ENCODE measurements around the gene MIEN1. TPM values are rescaled to one million over a fixed set of nuclear protein-coding genes. Genes with fewer than 3 reads are reported as not detected.

MIEN1 gene
- total and polyA plus RNA-seq, 2 of the 13 experiments (the other 11 are each of a cell fraction or from before 2014, with no cell fraction given) = 40.6 to 56.6 TPM

DNA sequence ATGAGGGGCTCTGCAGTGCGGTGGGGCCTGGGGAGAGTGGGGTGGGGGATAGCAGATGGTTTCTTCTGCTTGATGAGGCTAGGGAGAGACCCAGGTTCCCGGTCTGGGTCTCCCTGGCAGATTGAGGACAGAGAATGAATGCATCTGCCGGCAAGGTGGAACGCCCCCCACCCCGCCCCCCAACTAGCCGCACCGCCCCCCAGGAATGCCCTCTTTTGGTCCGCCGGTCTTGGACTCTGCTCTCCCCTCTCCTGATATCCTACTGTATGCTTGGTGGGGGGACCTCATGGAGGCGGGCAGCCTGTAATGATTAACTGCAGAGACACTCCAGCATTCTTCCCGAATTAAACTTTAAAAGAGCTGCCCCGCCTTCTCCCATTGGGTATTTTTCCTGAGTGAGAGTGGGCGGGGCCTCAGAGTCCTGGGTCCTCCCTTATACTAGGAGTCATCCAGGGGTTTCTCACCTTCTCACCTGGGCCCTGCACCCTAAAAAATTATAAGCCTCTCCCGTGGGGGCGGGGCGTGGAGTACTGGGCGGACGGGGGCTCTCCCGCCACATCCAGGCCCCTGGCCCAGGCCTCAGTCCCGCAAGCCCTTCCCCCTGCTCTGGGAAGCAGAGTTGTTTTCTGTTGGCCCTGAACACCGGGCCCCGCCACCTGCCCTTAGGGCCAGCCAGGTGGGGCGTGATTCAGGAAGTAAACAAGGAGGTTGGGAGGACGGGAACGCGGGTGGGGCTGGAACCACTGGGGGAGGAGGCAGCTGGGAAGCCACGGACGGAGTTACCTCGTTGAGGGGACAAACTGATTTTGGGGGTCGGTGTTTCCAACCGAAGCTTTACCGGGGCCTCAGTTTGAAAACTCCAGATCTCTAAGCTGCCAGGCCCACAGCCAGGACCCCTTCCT is 8.9 kb upstream of the MIEN1 start (continued):
- TF ChIP-seq ZNF350 (CRISPR knock-in tag; IDR thresholded peaks at IDR 0.05; ENCODE audit: borderline replicate concordance, low read depth) (peak; percentile 84; the same call in 1 of the 2 replicates), RORA (CRISPR knock-in tag; IDR thresholded peaks at IDR 0.05) (no peak), ZNF629 (CRISPR knock-in tag; conservative IDR thresholded peaks at IDR 0.05) (no peak), MATR3 (CRISPR knock-in tag; IDR thresholded peaks at IDR 0.05) (no peak), ZEB1 (IDR thresholded peaks at IDR 0.05; ENCODE audit: insufficient replicate concordance, low read depth) (peak; percentile 100), PHF21A (CRISPR knock-in tag; IDR thresholded peaks at IDR 0.05) (peak; percentile 96), ZNF180 (CRISPR knock-in tag; IDR thresholded peaks at IDR 0.05; ENCODE audit: borderline replicate concordance, low read depth) (no peak), ZNF484 (CRISPR knock-in tag; IDR thresholded peaks at IDR 0.05; ENCODE audit: borderline replicate concordance, low read depth) (0 out of 2 replicates have a peak, but pooled peaks have one; percentile 70), ATF7-NPFF (CRISPR knock-in tag; IDR thresholded peaks at IDR 0.05; ENCODE audit: low read depth) (0 out of 2 replicates have a peak, but pooled peaks have one; percentile 48), PRPF4 (IDR thresholded peaks at IDR 0.05; ENCODE audit: low read depth, low read length, poor library complexity, severe bottlenecking) (no peak), ZNF549 (CRISPR knock-in tag; IDR thresholded peaks at IDR 0.05) (no peak), ZNF296 (CRISPR knock-in tag; conservative IDR thresholded peaks at IDR 0.05) (no peak), ZKSCAN1 (IDR thresholded peaks at IDR 0.05; ENCODE audit: low read length) (no peak), ZNF530 (CRISPR knock-in tag; IDR thresholded peaks at IDR 0.05; ENCODE audit: low read depth) (no peak), PCBP1 (IDR thresholded peaks at IDR 0.05; ENCODE audit: borderline replicate concordance, low read depth, low read length) (peak; percentile 90; the same call in 1 of the 2 replicates), ZNF234 (CRISPR knock-in tag; conservative IDR thresholded peaks at IDR 0.05) (no peak)
- TF ChIP-seq, protein P1, sequence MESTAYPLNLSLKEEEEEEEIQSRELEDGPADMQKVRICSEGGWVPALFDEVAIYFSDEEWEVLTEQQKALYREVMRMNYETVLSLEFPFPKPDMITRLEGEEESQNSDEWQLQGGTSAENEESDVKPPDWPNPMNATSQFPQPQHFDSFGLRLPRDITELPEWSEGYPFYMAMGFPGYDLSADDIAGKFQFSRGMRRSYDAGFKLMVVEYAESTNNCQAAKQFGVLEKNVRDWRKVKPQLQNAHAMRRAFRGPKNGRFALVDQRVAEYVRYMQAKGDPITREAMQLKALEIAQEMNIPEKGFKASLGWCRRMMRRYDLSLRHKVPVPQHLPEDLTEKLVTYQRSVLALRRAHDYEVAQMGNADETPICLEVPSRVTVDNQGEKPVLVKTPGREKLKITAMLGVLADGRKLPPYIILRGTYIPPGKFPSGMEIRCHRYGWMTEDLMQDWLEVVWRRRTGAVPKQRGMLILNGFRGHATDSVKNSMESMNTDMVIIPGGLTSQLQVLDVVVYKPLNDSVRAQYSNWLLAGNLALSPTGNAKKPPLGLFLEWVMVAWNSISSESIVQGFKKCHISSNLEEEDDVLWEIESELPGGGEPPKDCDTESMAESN (CRISPR knock-in tag; conservative IDR thresholded peaks at IDR 0.05) = no peak
- TF ChIP-seq, protein P2, sequence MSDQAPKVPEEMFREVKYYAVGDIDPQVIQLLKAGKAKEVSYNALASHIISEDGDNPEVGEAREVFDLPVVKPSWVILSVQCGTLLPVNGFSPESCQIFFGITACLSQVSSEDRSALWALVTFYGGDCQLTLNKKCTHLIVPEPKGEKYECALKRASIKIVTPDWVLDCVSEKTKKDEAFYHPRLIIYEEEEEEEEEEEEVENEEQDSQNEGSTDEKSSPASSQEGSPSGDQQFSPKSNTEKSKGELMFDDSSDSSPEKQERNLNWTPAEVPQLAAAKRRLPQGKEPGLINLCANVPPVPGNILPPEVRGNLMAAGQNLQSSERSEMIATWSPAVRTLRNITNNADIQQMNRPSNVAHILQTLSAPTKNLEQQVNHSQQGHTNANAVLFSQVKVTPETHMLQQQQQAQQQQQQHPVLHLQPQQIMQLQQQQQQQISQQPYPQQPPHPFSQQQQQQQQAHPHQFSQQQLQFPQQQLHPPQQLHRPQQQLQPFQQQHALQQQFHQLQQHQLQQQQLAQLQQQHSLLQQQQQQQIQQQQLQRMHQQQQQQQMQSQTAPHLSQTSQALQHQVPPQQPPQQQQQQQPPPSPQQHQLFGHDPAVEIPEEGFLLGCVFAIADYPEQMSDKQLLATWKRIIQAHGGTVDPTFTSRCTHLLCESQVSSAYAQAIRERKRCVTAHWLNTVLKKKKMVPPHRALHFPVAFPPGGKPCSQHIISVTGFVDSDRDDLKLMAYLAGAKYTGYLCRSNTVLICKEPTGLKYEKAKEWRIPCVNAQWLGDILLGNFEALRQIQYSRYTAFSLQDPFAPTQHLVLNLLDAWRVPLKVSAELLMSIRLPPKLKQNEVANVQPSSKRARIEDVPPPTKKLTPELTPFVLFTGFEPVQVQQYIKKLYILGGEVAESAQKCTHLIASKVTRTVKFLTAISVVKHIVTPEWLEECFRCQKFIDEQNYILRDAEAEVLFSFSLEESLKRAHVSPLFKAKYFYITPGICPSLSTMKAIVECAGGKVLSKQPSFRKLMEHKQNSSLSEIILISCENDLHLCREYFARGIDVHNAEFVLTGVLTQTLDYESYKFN (CRISPR knock-in tag; conservative IDR thresholded peaks at IDR 0.05) = peak; percentile 90
- TF ChIP-seq, protein P3, sequence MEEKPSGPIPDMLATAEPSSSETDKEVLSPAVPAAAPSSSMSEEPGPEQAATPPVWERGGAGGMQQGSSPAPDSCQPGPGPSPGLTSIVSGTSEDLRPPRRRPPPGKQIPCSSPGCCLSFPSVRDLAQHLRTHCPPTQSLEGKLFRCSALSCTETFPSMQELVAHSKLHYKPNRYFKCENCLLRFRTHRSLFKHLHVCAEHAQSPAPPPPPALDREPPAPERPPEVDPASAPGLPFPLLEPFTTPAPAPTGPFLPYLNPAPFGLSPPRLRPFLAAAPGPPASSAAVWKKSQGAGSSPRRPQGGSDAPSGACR (CRISPR knock-in tag; IDR thresholded peaks at IDR 0.05) = no peak; the same call in 1 of the 2 replicates
- TF ChIP-seq, protein P4, sequence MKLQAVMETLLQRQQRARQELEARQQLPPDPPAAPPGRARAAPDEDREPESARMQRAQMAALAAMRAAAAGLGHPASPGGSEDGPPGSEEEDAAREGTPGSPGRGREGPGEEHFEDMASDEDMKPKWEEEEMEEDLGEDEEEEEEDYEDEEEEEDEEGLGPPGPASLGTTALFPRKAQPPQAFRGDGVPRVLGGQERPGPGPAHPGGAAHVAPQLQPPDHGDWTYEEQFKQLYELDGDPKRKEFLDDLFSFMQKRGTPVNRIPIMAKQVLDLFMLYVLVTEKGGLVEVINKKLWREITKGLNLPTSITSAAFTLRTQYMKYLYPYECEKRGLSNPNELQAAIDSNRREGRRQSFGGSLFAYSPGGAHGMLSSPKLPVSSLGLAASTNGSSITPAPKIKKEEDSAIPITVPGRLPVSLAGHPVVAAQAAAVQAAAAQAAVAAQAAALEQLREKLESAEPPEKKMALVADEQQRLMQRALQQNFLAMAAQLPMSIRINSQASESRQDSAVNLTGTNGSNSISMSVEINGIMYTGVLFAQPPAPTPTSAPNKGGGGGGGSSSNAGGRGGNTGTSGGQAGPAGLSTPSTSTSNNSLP (IDR thresholded peaks at IDR 0.05; ENCODE audit: low read depth, low read length) = peak; percentile 96

Data from HepG2 (cell line).